ENCODE data around the gene CLMN. TPM values are rescaled to one million over a fixed set of nuclear protein-coding genes. Genes with fewer than 3 reads are reported as not detected.

The CLMN gene
- total and polyA plus RNA-seq, 2 of the 4 experiments (the other 2 are of a cell fraction) = 0.10 to 0.18 TPM

- no peak overlapping the region for H3K14ac ChIP-seq (replicated peaks; ENCODE audit: low read depth, low read length)
- H3K9ac ChIP-seq (ENCODE audit: low read depth, low read length) = no peak overlapping the region
- H4K8ac ChIP-seq (ENCODE audit: low read depth in 2 of 2, low read length in 2 of 2) = no peak overlapping the region
- no peaks in the 10 kb centered on the region for H3K9me1 ChIP-seq (ENCODE audit: insufficient read depth, low read length)
- no peaks in the 10 kb centered on the region for H3K9me3 ChIP-seq (ENCODE audit: control insufficient read depth, insufficient read depth, low read length)
- WGBS, 2 experiments (ENCODE audit: extremely low coverage in 2 of 2, insufficient read length in 1 of 2) = no CpG with 5 or more reads among the region's 7 CpGs
- no peak overlapping the region for H2BK15ac ChIP-seq (ENCODE audit: low read depth, low read length)
- no peak for TF ChIP-seq FOS (IDR thresholded peaks at IDR 0.05; ENCODE audit: low read depth, low read length)
- no peak for TF ChIP-seq BHLHE40 (IDR thresholded peaks at IDR 0.05; ENCODE audit: low read depth, low read length)
- ChIA-PET CTCF (no interaction called here), POLR2A (ENCODE audit: unreplicated experiment) (no interaction called here)
- H2BK120ac ChIP-seq (ENCODE audit: low read depth, low read length) = no peak overlapping the region
- no peak overlapping the region for H3K27ac ChIP-seq (ENCODE audit: insufficient read depth, low read length)
- no peak overlapping the region for H2AFZ ChIP-seq (replicated peaks; ENCODE audit: low read length, poor library complexity)
- H3K4me2 ChIP-seq (ENCODE audit: low read depth, low read length) = no peak overlapping the region
- ATAC-seq (ENCODE audit: low read depth) (no peak), DNase-seq (no peak)
- H3K23ac ChIP-seq (ENCODE audit: low read depth, low read length) = no peak overlapping the region
- no peak overlapping the region for H2AK9ac ChIP-seq (replicated peaks; ENCODE audit: low read depth, low read length, poor library complexity)
- H3K4me1 ChIP-seq (ENCODE audit: control insufficient read depth, insufficient read depth, low read length) = no peaks in the 10 kb centered on the region
- no peaks in the 10 kb centered on the region for H3K79me1 ChIP-seq (ENCODE audit: low read depth in 1 of 2, low read length in 2 of 2)
- H3K27me3 ChIP-seq (ENCODE audit: control insufficient read depth, insufficient read depth, low read length) = peaks cover 4% of the 10 kb centered on the region; the same call in 1 of the 2 replicates
- BruUV-seq (replicated peaks) = no TSS peak
- H3K18ac ChIP-seq (ENCODE audit: low read depth, low read length) = no peak overlapping the region
- H4K20me1 ChIP-seq (ENCODE audit: insufficient read depth, low read length) = no peaks in the 10 kb centered on the region
- H4K5ac ChIP-seq (ENCODE audit: low read depth, low read length) = no peak overlapping the region
- no peak overlapping the region for H3K4me3 ChIP-seq (ENCODE audit: insufficient read depth, low read depth, low read length)
- H2AK5ac ChIP-seq (ENCODE audit: low read depth, low read length) = no peak overlapping the region
- in situ Hi-C loops (cut with MboI; ENCODE audit: low sequenced_read_pairs) (no loop called here), intact Hi-C loops (cut with micrococcal nuclease) (no loop called here), dilution Hi-C loops (cut with HindIII; ENCODE audit: low sequenced_read_pairs, unreplicated experiment) (no loop called here)
- H2BK5ac ChIP-seq (ENCODE audit: low read depth, low read length, poor library complexity, severe bottlenecking) = no peak overlapping the region
- no peak overlapping the region for H4K91ac ChIP-seq (ENCODE audit: insufficient read depth, low read depth, low read length)
- 0 out of 2 replicates have a peak overlapping the region, but pooled peaks have one; percentile 21 for H3K56ac ChIP-seq (ENCODE audit: extremely low read depth, insufficient read depth, low read length)
- H3K4ac ChIP-seq (ENCODE audit: low read depth, low read length) = no peak overlapping the region
- no peak overlapping the region for H2BK20ac ChIP-seq (ENCODE audit: low read depth, low read length)
- H3K36me3 ChIP-seq (ENCODE audit: control insufficient read depth, insufficient read depth, low read length) = no peaks in the 10 kb centered on the region
These were observed 44.9 kb upstream of the CLMN start for GRCh38 chr14:95364481-95365209.

Measured in IMR-90 (cell line).